ENCODE data around the gene SH3BGRL.

Gene SH3BGRL

GRCh38 chrX:81202456-81202819 is 536 bp downstream of the SH3BGRL start:
- peak overlapping the region; percentile 61 to 72 for H3K4me3 ChIP-seq (replicated peaks in 1 of 2; ENCODE audit: low read depth in 2 of 2, low read length in 2 of 2)
- peak; percentile 15 to 31 for DNase-seq (ENCODE audit: low read depth in 2 of 2)
- TF ChIP-seq CTCF (IDR thresholded peaks at IDR 0.05; ENCODE audit: low read depth, low read length), result no peak

- no peak for TF ChIP-seq CTCF (IDR thresholded peaks at IDR 0.05; ENCODE audit: low read depth, low read length)
These were observed 1.0 kb downstream of the SH3BGRL start for GRCh38 chrX:81202943-81203342.

GRCh38 chrX:81205551-81205950 is 3.6 kb downstream of the SH3BGRL start:
- DNase-seq (ENCODE audit: low read depth in 2 of 2), result no peak
- no peak for TF ChIP-seq CTCF (IDR thresholded peaks at IDR 0.05; ENCODE audit: low read depth, low read length)
- no peak overlapping the region for H3K4me3 ChIP-seq (replicated peaks in 1 of 2; ENCODE audit: low read depth in 2 of 2, low read length in 2 of 2)

More at GRCh38 chrX:81202943-81203342, 1.0 kb downstream of the SH3BGRL start:
- H3K4me3 ChIP-seq (replicated peaks in 1 of 2; ENCODE audit: low read depth in 2 of 2, low read length in 2 of 2), result peak overlapping the region; percentile 61 to 72
- no peak for DNase-seq (ENCODE audit: low read depth in 2 of 2)

GRCh38 chrX:81206476-81206875 is 4.6 kb downstream of the SH3BGRL start:
- no peak for DNase-seq (ENCODE audit: low read depth in 2 of 2)
- no peak for TF ChIP-seq CTCF (IDR thresholded peaks at IDR 0.05; ENCODE audit: low read depth, low read length)
- no peak overlapping the region for H3K4me3 ChIP-seq (replicated peaks in 1 of 2; ENCODE audit: low read depth in 2 of 2, low read length in 2 of 2)

GRCh38 chrX:81208916-81209315 is 7.0 kb downstream of the SH3BGRL start:
- H3K4me3 ChIP-seq (replicated peaks in 1 of 2; ENCODE audit: low read depth in 2 of 2, low read length in 2 of 2), result no peak overlapping the region
- no peak for TF ChIP-seq CTCF (IDR thresholded peaks at IDR 0.05; ENCODE audit: low read depth, low read length)
- DNase-seq (ENCODE audit: low read depth in 2 of 2), result no peak

GRCh38 chrX:81215685-81216084 is 13.8 kb downstream of the SH3BGRL start:
- no peak for TF ChIP-seq CTCF (IDR thresholded peaks at IDR 0.05; ENCODE audit: low read depth, low read length)
- H3K4me3 ChIP-seq (replicated peaks in 1 of 2; ENCODE audit: low read depth in 2 of 2, low read length in 2 of 2), result no peak overlapping the region
- DNase-seq (ENCODE audit: low read depth in 2 of 2), result no peak

- DNase-seq (ENCODE audit: low read depth in 2 of 2), result no peak
- no peak overlapping the region for H3K4me3 ChIP-seq (replicated peaks in 1 of 2; ENCODE audit: low read depth in 2 of 2, low read length in 2 of 2)
- TF ChIP-seq CTCF (IDR thresholded peaks at IDR 0.05; ENCODE audit: low read depth, low read length), result no peak
These were observed 27.3 kb downstream of the SH3BGRL start for GRCh38 chrX:81229229-81229628.
